Measurements from ENCODE around the gene CABP2.

- TF ChIP-seq POLR2AphosphoS5 (IDR thresholded peaks at IDR 0.05; ENCODE audit: insufficient read depth in 1 of 2, low read depth in 1 of 2) = no peak
- TF ChIP-seq CTCF (IDR thresholded peaks at IDR 0.05) = no peak
These were observed 15.1 kb upstream of the CABP2 start for GRCh38 chr11:67538306-67538705.
